Uterus (tissue), 4 donors: ENCODE measurements around the gene SRGAP2B. TPM values are rescaled to one million over a fixed set of nuclear protein-coding genes. Genes with fewer than 3 reads are reported as not detected.
"Not testable (repeated sequence)": the region's sequence is repeated elsewhere in the genome, so short reads cannot be mapped to it uniquely, and the experiment has no call there.

ENCODE experiments used
- DNase-seq, 2 donors: peaks; one replicate each; pipeline ENCODE4 v3.0.0-alpha.2; 2019 to 2020
- H3K27ac ChIP-seq, 2 donors: fragments of 200-600 bp; sonication (generic); 1 replicate in 1 of 2; 2 replicates in 1 of 2; pipeline ENCODE4 v1.5.1; 2016 to 2018
- H3K27me3 ChIP-seq, 2 donors: fragments of 200-600 bp; sonication (generic); one replicate each; pipeline ENCODE4 v1.5.1; 2018 to 2019; ENCODE audit warnings: control low read depth in 1 of 2
- H3K36me3 ChIP-seq, 2 donors: fragments of 200-600 bp; sonication (generic); one replicate each; pipeline ENCODE4 v1.5.1; 2019; ENCODE audit warnings: control low read depth in 1 of 2
- H3K4me1 ChIP-seq, 2 donors: fragments of 200-600 bp; sonication (generic); one replicate each; pipeline ENCODE4 v1.5.1; 2018 to 2019; ENCODE audit warnings: control low read depth in 1 of 2
- H3K4me3 ChIP-seq, 2 donors: fragments of 200-600 bp; sonication (generic); 1 replicate in 1 of 2; 2 replicates in 1 of 2; pipeline ENCODE4 v1.5.1; 2018 to 2019; ENCODE audit warnings: mild to moderate bottlenecking in 1 of 2
- H3K9me3 ChIP-seq, 2 donors: fragments of 200-600 bp; sonication (generic); one replicate each; pipeline ENCODE4 v1.5.1; 2019; ENCODE audit warnings: control low read depth in 1 of 2
- intact Hi-C: fragments of 100-400 bp; cut with DNase I; formaldehyde crosslinking; loops from one replicate; pipeline ENCODE4 v1.15.1; 2023; ENCODE audit warnings: low total_unique reads
- total RNA-seq, 4 donors: library from RNA; depleted of rRNA in 3 of 4; stranded (reverse); fragments of >200 nt in 3 of 4; gene quantifications; one replicate each; pipeline versions ENCODE4 v1.1.0 to v1.2.4, GENCODE V29; 2014 to 2023
- donor health status: DM: yes; HTN: yes; CAD: no.

The SRGAP2B gene
- total RNA-seq, 4 donors from 2014 or later = 3.1 to 51.3 (median 26.9) TPM

DNA sequence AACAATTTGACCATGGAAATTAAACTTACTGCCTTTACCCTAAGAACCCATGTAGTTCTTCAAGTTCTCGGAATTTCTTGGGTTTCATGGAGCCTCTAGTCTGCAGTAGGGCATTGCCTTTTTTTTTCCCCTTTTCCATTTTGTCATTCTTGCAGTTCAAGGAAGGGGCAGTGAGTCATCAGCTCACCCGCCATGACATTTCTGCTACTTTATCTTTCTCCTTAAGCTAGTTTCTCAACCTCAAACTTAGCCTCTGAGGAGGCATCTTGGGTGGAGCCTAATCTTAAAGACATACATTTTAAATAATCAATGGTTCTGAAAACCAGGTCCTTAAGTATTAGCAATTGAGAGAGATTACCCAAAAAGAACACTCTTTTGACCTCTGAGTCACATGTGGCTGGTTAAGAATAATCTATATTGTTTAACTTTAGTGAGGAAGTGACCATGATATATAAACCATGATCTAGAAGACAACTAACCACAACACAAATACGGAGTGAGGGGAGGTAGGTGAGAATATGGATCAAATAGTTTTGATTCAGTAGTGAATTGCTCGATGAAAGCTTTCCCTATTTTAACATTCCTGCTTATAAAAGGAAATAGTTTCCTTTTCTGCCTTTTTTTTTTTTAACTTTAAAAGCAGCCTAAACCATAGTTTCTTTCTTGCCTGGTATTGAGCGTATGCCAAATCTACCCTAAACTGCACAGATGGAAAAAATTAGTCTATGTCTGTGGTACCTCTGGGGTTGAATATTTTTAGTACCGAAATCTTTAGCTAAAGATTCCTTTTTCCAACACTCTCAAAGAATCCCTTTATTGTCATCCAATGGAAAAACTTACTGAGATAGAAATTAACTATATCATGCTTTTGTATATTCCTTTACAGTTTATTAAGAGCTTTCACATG, 20.7 kb upstream of the SRGAP2B start:
- H3K36me3 ChIP-seq, intact Hi-C loops, H3K27me3 ChIP-seq, H3K4me3 ChIP-seq, H3K4me1 ChIP-seq, H3K27ac ChIP-seq, DNase-seq, H3K9me3 ChIP-seq: not testable (repeated sequence)

DNA sequence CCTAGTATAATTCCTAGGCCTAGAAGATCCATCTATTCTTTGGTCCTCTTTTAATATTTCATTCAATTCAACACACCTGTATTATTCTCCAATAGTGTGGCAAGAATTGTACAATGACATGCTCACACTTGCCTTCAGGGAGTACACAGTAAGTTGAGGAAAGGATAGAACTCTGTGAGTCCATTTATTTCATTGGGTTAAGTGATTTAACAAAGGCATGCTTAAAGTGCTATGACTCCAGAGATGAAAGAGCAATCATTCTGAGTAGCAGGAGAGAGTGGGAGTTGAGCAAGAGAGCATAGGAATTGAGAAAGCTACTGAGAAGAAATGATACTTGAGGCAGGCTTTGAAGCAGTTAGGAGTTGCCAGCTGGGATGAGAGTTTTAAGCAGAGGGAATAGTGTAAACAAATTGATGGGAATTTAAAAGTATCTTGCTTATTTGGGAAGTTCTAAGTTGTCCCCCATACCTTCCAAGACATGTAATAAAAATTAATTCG, 19.5 kb upstream of the SRGAP2B start:
- H3K4me1 ChIP-seq, H3K27me3 ChIP-seq, H3K36me3 ChIP-seq, H3K4me3 ChIP-seq, H3K9me3 ChIP-seq, intact Hi-C loops, DNase-seq, H3K27ac ChIP-seq: not testable (repeated sequence)

DNA sequence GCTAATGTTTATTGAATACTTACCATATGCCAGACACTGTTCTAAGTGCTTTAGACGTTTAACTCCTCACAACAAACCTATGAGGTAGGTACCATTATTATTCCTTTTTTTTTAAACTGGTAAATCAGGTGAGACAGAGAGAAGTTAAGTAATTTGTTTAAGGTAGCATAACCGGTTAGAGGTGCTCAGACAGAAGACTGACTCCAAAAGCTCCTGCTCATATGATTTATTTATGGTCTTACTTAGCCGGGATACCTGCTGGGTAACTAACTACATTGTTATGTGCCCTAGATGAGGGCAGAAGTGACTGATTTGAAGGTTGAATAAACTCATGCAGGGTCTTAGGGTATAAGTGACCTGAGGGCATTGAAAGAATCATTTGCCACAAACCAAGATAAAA, 17.6 kb upstream of the SRGAP2B start:
- H3K27ac ChIP-seq, intact Hi-C loops, H3K4me1 ChIP-seq, H3K9me3 ChIP-seq, DNase-seq, H3K36me3 ChIP-seq, H3K4me3 ChIP-seq, H3K27me3 ChIP-seq: not testable (repeated sequence)

DNA sequence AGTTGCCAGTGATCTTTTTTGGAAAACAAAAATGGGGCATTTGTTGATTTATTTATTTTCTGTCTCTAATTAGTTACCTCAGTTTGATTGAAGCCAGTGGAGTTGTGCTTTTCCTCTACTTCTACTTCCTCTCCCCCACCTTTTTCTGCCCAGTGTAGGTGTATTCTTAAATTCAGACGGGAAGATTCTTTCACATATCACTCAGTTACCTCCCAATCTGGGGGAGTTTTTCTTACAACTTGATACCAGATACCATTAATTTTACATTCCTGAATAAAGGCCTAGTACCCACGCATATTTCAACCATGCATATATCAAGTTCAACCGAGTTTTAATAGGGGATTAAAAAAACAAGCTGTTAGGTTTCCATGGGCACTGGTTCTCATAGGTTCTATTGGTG, 16.5 kb upstream of the SRGAP2B start:
- H3K27me3 ChIP-seq, H3K4me1 ChIP-seq, H3K4me3 ChIP-seq, DNase-seq, H3K36me3 ChIP-seq, H3K9me3 ChIP-seq, intact Hi-C loops, H3K27ac ChIP-seq: not testable (repeated sequence)

DNA sequence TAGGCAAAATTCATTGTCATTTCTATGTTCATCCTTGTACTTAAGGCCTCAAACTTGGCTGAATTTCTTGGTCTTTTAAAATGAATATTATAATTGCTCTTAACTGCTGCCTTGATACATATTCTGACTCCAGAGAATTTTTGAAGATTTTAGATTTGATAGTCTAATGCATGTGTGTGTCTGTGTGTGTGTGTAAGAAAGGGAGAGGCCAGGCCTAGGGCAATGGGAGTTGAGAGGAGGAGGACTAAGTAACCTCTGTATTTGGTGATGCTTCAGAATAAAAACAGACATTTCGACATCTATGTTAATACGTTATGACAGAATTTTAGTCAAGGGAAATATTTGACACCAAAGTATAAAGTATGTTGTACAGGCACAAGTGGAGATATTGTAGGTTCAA, 8.2 kb upstream of the SRGAP2B start:
- H3K4me1 ChIP-seq, H3K27ac ChIP-seq, H3K36me3 ChIP-seq, H3K4me3 ChIP-seq, DNase-seq, H3K9me3 ChIP-seq, intact Hi-C loops, H3K27me3 ChIP-seq: not testable (repeated sequence)

DNA sequence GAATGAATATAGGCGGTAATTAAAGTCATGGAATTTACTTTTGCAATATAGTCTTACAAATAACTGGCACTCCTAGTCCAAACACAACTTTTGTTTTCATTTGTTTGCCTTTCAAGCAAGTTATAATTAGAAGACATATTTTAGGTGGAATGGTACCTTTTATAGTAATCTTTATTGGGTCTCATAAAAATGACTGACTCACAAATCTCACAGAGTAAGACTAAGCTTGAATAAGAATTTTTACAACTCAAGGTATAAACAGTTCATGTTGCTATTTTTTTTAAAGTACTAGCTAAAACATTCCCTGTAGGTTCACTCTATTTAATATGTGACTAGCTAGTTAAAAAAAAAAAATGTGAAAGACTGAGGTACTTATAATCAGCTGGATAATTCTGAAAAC, 6.6 kb upstream of the SRGAP2B start:
- H3K27me3 ChIP-seq, H3K4me3 ChIP-seq, H3K4me1 ChIP-seq, intact Hi-C loops, H3K27ac ChIP-seq, DNase-seq, H3K36me3 ChIP-seq, H3K9me3 ChIP-seq: not testable (repeated sequence)

DNA sequence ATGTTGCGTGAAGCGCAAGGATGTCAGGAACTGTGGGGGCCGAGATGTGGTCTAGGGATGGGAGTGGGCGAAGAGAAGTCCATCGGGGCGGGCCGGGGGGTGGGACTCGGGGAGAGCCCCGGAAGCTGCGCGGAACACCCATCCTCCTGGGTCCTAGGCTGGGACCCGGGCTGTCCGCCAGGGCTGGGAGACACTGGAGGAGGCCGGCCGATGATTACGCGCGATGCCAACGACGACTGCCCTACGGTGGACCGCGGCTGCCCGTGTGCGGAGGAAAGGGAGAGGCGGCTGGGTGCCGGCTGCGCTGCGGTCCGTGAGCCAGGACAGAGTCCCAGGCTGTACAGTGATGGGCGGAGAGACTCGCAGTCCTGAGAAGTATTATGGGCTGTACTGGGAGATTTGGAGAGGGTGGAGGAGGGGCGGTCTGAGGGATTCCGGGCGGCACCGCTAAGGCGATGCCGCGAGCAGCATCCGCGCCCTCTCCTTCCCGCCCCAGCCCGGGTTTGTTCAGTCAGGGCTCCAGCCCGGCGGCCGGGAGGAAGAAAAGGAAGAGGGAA, 395 bp downstream of the SRGAP2B start:
- peak overlapping the region in 1 of 2 donors; percentile 71 for H3K27ac ChIP-seq
- H3K4me3 ChIP-seq = peak overlapping the region; percentile 28 to 45
- H3K36me3 ChIP-seq, H3K4me1 ChIP-seq, intact Hi-C loops, H3K9me3 ChIP-seq, H3K27me3 ChIP-seq: not testable (repeated sequence)
- DNase-seq = peak; percentile 19 to 40

DNA sequence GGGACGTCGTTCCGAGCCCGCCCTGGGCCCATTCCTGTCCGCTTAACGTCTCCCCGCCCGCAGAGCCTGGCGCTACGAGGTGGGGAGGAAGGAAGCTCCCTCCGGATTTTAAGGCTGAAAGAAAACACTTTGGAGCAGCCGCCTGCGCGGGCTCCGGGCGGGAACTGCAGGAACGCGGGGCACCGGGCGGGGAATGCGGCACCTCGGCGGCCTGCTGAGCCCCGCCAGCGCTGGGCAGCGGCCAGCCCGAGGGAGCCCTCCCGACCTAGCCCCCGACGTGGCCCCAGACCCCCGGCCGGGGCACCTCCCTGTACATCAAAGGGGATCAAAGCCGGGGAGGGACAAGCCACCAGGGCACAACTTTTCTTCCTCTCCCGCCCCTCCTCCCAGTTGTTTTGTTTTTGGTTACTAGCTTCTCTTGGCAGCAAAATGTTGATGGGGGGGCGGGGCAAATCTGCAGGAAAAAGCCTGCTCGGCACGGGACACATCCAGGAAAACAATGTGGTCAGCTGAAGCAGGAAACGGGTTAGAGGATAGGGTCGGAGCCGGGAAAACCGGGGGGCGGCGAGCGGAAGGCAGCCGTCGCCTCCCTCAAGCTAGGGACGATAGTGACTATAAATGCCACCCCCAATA, 1.5 kb downstream of the SRGAP2B start:
- H3K36me3 ChIP-seq, H3K9me3 ChIP-seq, intact Hi-C loops, H3K27me3 ChIP-seq, H3K4me1 ChIP-seq: not testable (repeated sequence)
- Histone ChIP-seq H3K27ac (peak overlapping the region; percentile 67 to 81), H3K4me3 (peak overlapping the region; percentile 23 to 49)
- DNase-seq = peak; percentile 69 to 75

DNA sequence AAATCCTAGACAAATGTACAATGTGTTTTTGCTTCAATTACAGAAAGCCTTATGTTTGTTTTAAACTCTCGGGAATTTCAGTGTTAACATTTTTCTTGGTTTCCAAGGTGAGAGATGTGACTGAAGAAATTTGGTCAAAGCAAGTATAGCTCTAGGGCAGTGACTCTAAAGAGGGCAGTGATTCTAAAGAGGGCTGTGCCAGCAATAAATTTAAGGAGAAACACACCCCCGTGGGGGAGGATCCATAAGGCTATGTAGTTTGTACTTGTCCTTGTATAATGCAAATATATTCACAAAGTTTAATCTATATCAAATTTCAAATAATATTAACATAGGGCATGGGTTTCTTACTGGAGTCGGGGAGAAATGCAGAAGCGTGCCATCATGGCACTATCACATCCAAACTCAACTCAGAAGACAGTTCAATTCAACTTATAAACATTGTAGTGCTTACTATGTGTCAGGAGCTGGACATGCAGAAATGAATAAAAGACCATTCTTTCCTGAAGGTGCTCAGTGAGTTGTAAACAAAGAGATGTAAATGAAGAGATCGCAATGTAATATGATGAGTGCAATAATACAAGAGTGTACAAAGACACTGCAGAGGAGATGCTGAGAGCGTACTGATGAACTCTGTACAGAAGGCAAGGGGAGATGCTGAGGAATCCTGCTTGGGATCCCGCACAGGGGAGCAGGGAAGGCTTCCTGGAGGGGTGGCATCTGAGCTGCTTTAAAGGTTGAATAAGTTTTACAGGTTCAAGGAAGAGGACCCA, 12.5 kb downstream of the SRGAP2B start:
- H3K27me3 ChIP-seq, H3K4me3 ChIP-seq, DNase-seq, H3K4me1 ChIP-seq, H3K27ac ChIP-seq, intact Hi-C loops, H3K9me3 ChIP-seq, H3K36me3 ChIP-seq: not testable (repeated sequence)

DNA sequence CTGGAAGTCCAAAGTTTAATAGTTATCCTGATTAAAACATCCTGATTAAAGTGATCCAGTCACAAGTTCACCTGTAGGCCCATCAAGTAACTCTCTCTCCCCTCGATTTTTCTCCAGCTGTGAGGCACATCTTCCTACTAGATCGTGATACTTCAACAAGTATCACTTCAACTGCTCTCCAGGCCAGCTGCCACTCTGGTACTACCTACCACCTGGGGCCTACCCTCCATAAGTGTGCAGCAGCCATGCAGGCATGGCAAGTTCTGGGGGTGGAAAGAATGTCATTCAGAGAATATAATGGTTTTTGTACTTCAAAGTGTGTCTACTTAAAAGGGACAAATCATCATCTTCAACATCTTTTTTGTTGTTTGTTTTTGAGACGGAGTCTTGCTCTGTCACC, 14.9 kb downstream of the SRGAP2B start:
- DNase-seq, H3K27me3 ChIP-seq, H3K4me1 ChIP-seq, H3K9me3 ChIP-seq, H3K4me3 ChIP-seq, H3K27ac ChIP-seq, intact Hi-C loops, H3K36me3 ChIP-seq: not testable (repeated sequence)

DNA sequence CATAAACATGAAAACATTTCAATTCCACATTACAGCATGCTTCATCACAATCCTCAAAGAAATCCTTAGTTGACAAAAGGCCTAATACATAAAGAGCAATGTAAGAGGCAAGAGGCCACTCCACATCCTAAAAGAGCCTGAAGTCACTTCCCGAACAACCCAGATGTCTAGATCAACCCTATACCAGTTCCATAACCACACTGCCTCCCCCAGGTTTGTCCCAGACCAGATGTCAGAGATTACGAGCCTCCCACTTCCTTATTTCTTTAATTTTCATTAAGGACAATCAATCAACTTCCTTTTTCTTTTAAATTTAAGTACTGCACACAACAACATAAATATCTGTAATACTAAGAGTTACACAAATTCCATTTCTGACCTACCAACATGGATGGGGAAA, 15.4 kb downstream of the SRGAP2B start:
- H3K9me3 ChIP-seq = not testable (repeated sequence)

DNA sequence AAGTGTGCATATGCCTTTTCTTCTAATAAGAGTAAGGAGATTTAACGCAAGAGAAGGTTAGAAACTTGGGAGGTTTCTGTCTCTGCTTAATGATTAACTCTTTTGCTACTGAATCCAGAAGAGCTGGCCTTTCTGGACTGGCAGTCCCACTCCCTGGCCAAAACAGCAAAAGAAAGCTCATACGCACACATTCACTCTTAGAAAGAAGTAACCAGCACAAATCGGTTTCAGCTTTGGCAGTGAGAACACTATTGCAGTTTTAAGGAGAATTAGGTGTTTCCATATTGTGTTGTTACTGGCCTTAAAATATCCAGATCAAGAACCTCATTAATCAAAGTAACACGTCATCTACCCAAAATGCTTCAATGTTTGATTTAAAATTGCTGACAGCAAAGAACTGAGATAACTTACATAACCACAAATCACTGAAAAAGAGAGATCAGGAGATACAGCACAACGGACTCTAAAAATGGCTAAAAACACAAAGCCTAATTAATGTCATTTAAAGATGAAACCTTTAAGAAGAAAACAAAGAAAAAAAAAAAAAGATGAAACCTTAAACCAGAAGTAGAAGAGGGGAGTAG, 16.2 kb downstream of the SRGAP2B start:
- H3K27me3 ChIP-seq, DNase-seq, H3K36me3 ChIP-seq: not testable (repeated sequence)

More for the DNA sequence above, 15.4 kb downstream of the SRGAP2B start:
- H3K4me3 ChIP-seq, intact Hi-C loops, H3K36me3 ChIP-seq, DNase-seq, H3K27ac ChIP-seq, H3K27me3 ChIP-seq, H3K4me1 ChIP-seq: not testable (repeated sequence)

More for the DNA sequence above, 16.2 kb downstream of the SRGAP2B start:
- H3K4me3 ChIP-seq, intact Hi-C loops, H3K9me3 ChIP-seq, H3K4me1 ChIP-seq, H3K27ac ChIP-seq: not testable (repeated sequence)
